Measurements from ENCODE around the gene SMIM15.

- TF ChIP-seq MYBL2 (CRISPR knock-in tag; IDR thresholded peaks at IDR 0.05) (no peak), CTCF (IDR thresholded peaks at IDR 0.05) (no peak)
Measured at GRCh38 chr5:61163905-61164304, 1.6 kb upstream of the SMIM15 start.

Measured in WTC11 (cell line).